ENCODE measurements around the gene ZNF100.
"Not testable (repeated sequence)": the region's sequence is repeated elsewhere in the genome, so short reads cannot be mapped to it uniquely, and the experiment has no call there.

Gene ZNF100

DNA sequence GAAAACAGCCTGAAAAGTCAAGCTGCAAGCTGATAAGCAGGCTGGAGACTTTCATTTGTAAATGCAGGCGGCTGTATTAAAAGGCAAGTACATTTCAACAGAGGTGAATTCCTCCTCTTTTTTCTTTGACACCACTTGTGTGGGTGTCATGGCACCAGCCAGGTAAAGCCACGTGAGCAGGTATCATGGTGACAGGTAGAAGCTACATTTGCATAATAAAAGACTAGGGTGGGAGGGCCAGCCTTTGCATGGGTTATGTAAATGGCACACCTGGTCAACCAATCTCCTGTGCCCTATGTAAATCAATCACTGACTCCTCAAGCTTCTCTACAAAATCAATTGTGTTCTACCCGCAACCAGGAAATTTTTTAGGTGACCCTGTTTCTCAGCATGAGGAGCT, 68.2 kb downstream of the ZNF100 start:
- no peak for DNase-seq

- DNase-seq: no peak
Observed at GRCh38 chr19:21698215-21698614, 69.2 kb downstream of the ZNF100 start.

DNA sequence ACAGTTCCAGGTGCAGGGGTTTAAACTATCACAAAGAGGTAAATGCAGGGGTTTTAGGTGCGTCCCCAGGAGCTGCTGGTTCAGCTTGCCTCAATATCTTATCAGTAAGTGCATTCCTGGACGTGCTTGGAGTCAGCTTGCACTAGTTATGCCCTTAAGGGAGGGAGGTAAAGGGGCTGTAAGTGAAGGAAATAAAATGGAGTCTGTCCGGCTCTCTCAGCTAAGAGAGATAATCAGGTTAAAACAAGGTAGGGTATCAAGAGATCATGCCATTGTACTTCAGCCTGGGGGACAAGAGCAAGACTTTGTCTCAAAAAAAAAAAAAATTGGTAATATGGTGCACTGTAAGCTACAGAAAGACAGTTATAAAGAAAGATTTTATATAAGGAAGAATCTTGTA, 69.7 kb downstream of the ZNF100 start:
- DNase-seq: no peak

- no peak for DNase-seq
Observed at GRCh38 chr19:21694171-21694906, 73.0 kb downstream of the ZNF100 start.

- no peak for DNase-seq
Observed at GRCh38 chr19:21693399-21693798, 74.0 kb downstream of the ZNF100 start.

DNA sequence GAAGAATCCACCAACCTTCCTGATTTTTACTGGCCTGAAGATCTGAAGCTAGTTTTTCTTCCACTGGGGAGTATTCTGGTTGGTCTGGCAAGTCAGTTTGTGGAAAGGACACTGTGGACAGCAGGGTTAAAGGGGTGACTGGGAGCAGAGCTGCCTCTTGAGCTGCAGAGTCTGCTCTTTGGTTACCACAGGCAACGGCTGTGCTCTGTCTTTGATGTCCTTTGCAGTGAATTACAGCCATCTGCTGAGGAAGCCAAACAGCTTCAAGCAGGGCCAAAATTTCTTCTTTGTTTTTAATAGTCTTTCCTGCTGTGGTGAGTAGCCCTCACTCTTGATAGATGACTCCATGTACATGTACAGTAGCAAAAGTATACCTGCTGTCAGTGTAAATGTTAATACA, 75.7 kb downstream of the ZNF100 start:
- DNase-seq: no peak

DNA sequence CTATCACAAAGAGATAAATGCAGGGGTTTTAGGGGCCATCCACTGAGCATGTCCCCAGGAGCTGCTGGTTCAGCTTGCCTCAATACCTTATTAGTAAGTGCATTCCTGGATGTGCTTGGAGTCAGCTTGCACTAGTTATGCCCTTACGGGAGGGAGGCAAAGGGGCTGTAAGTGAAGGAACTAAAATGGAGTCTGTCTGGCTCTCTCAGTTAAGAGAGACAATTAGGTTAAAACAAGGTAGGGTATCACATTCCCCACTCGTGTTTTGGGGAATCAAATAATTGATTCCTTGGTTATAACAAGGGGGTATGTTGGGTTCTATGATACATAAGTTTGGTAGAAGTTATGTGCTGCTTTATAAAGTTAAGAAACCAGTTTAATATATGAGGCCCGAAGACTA, 78.9 kb downstream of the ZNF100 start:
- DNase-seq: no peak

GRCh38 chr19:21680671-21681070, 86.7 kb downstream of the ZNF100 start:
- no peak for DNase-seq

GRCh38 chr19:21680026-21680425, 87.4 kb downstream of the ZNF100 start:
- no peak for DNase-seq

GRCh38 chr19:21677696-21678418, 89.5 kb downstream of the ZNF100 start:
- no peak for DNase-seq

GRCh38 chr19:21674454-21674853, 92.9 kb downstream of the ZNF100 start:
- no peak for DNase-seq

- DNase-seq: not testable (repeated sequence)
Observed at GRCh38 chr19:21673479-21673878, 93.9 kb downstream of the ZNF100 start.

All from NCI-H1105 treated with DMSO at 0.1 percent for 48 hours (cell line).